Measurements from ENCODE around the gene SH3BP1. TPM values are rescaled to one million over a fixed set of nuclear protein-coding genes. Genes with fewer than 3 reads are reported as not detected.
A peak's percentile ranks its signal among the peaks of the same experiment; 100 is the strongest.

Gene SH3BP1
- total and polyA plus RNA-seq, 2 experiments from 2014 or later, result 9.5 to 46.7 TPM

GRCh38 chr22:37626144-37626543 lies 13.3 kb upstream of the SH3BP1 start:
- no peak overlapping the region for H3K27ac Mint-ChIP-seq
- no peak overlapping the region for H3K4me3 Mint-ChIP-seq
- no peak overlapping the region for H2AFZ ChIP-seq
- H3F3A ChIP-seq (replicated peaks; ENCODE audit: low read depth), result peaks cover 11% of the 10 kb centered on the region; the same call in 1 of the 2 replicates
- peaks cover 9% of the 10 kb centered on the region for H3K36me3 Mint-ChIP-seq (ENCODE audit: low read depth)
- no peaks in the 10 kb centered on the region for H3K4me1 ChIP-seq (ENCODE audit: insufficient read depth)
- H3K27me3 Mint-ChIP-seq (ENCODE audit: insufficient read depth, low read depth, poor library complexity), result peaks cover 3% of the 10 kb centered on the region
- no peaks in the 10 kb centered on the region; the same call in 1 of the 2 replicates for H3K36me3 ChIP-seq (ENCODE audit: insufficient read depth)
- TF ChIP-seq ETS1 (IDR thresholded peaks at IDR 0.05) (no peak), CREB1 (CRISPR knock-in tag; IDR thresholded peaks at IDR 0.05; ENCODE audit: low read depth) (no peak), STAT1 (IDR thresholded peaks at IDR 0.05; ENCODE audit: unreplicated experiment) (no peak), EZH2 (IDR thresholded peaks at IDR 0.05; ENCODE audit: low read depth, unreplicated experiment) (no peak), REST (IDR thresholded peaks at IDR 0.05; ENCODE audit: unreplicated experiment) (no peak), POLR2AphosphoS5 (IDR thresholded peaks at IDR 0.05; ENCODE audit: low read depth) (no peak)
- H3K27ac ChIP-seq (ENCODE audit: low read depth), result no peak overlapping the region
- H3K4me3 ChIP-seq, result no peak overlapping the region
- ATAC-seq (no peak), DNase-seq (ENCODE audit: low spot score) (no peak)
- no peaks in the 10 kb centered on the region for H3K27me3 ChIP-seq (ENCODE audit: insufficient read depth)
- no peaks in the 10 kb centered on the region; the same call in 1 of the 3 replicates for H3K9me3 Mint-ChIP-seq
- no peaks in the 10 kb centered on the region for H3K79me2 ChIP-seq (replicated peaks; ENCODE audit: insufficient read depth)
- peaks cover 2% of the 10 kb centered on the region for H3K4me1 Mint-ChIP-seq
- no peaks in the 10 kb centered on the region for H3K9me2 ChIP-seq (ENCODE audit: insufficient read depth)
- no peak overlapping the region for H3K4me2 ChIP-seq
- H4K20me1 ChIP-seq (replicated peaks; ENCODE audit: insufficient read depth), result no peaks in the 10 kb centered on the region

DNA sequence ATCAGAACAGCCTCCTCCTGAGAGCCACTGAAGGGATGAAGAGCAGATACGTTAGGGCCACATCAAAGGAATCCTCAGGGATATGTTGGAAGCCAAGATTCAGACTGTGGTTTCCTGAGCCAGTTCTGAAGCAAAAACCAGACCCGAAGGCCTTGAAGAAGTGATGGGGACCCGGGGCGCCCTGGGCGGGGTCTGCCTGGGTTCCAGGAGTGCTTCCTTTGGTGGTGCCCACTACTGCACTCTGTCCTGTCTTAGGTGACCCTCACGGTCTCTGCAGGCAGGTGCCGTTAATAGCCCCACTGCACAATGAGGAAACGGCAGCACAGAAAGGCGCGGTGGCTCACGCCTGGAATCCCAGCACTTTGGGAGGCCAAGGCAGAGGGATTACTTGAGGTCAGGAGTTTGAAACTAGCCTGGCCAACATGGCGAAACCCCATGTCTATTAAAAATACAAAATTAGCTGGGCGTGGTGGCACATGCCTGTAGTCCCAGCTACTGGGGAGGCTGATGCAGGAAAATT lies 12.9 kb upstream of the SH3BP1 start:
- Mint-ChIP-seq H3K4me3 (no peak overlapping the region), H3K9me3 (no peaks in the 10 kb centered on the region; the same call in 1 of the 3 replicates), H3K4me1 (peaks cover 2% of the 10 kb centered on the region), H3K36me3 (ENCODE audit: low read depth) (peaks cover 9% of the 10 kb centered on the region), H3K27ac (no peak overlapping the region), H3K27me3 (ENCODE audit: insufficient read depth, low read depth, poor library complexity) (peaks cover 3% of the 10 kb centered on the region)
- H3K4me3 ChIP-seq, result no peak overlapping the region
- H3K9me2 ChIP-seq (ENCODE audit: insufficient read depth), result no peaks in the 10 kb centered on the region
- H3K36me3 ChIP-seq (ENCODE audit: insufficient read depth), result no peaks in the 10 kb centered on the region; the same call in 1 of the 2 replicates
- no peak overlapping the region for H2AFZ ChIP-seq
- peak overlapping the region; percentile 39; the same call in 1 of the 2 replicates for H3K27ac ChIP-seq (ENCODE audit: low read depth)
- H3K4me2 ChIP-seq, result no peak overlapping the region
- peaks cover 11% of the 10 kb centered on the region; the same call in 1 of the 2 replicates for H3F3A ChIP-seq (replicated peaks; ENCODE audit: low read depth)
- H3K79me2 ChIP-seq (replicated peaks; ENCODE audit: insufficient read depth), result no peaks in the 10 kb centered on the region
- ATAC-seq (no peak), DNase-seq (ENCODE audit: low spot score) (no peak)
- no peaks in the 10 kb centered on the region for H3K27me3 ChIP-seq (ENCODE audit: insufficient read depth)
- H3K4me1 ChIP-seq (ENCODE audit: insufficient read depth), result no peaks in the 10 kb centered on the region
- H4K20me1 ChIP-seq (replicated peaks; ENCODE audit: insufficient read depth), result no peaks in the 10 kb centered on the region
- TF ChIP-seq CREB1 (CRISPR knock-in tag; IDR thresholded peaks at IDR 0.05; ENCODE audit: low read depth) (no peak), ETS1 (IDR thresholded peaks at IDR 0.05) (no peak), EZH2 (IDR thresholded peaks at IDR 0.05; ENCODE audit: low read depth, unreplicated experiment) (no peak), JUNB (IDR thresholded peaks at IDR 0.05; ENCODE audit: unreplicated experiment) (no peak), REST (IDR thresholded peaks at IDR 0.05; ENCODE audit: unreplicated experiment) (no peak), ZNF114 (CRISPR knock-in tag; IDR thresholded peaks at IDR 0.05) (no peak), NANOG (IDR thresholded peaks at IDR 0.05; ENCODE audit: borderline replicate concordance) (no peak), STAT1 (IDR thresholded peaks at IDR 0.05; ENCODE audit: unreplicated experiment) (no peak)
- TF ChIP-seq, protein P1, sequence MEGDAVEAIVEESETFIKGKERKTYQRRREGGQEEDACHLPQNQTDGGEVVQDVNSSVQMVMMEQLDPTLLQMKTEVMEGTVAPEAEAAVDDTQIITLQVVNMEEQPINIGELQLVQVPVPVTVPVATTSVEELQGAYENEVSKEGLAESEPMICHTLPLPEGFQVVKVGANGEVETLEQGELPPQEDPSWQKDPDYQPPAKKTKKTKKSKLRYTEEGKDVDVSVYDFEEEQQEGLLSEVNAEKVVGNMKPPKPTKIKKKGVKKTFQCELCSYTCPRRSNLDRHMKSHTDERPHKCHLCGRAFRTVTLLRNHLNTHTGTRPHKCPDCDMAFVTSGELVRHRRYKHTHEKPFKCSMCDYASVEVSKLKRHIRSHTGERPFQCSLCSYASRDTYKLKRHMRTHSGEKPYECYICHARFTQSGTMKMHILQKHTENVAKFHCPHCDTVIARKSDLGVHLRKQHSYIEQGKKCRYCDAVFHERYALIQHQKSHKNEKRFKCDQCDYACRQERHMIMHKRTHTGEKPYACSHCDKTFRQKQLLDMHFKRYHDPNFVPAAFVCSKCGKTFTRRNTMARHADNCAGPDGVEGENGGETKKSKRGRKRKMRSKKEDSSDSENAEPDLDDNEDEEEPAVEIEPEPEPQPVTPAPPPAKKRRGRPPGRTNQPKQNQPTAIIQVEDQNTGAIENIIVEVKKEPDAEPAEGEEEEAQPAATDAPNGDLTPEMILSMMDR (conservative IDR thresholded peaks at IDR 0.05; ENCODE audit: low read depth in 2 of 2), result no peak

Measured in GM23338 (cell line).